HCT116 (cell line): ENCODE measurements around the gene PHOSPHO1.

Experiments used
- EGR1 ChIP-seq: IDR thresholded peaks from 2 replicates; pipeline ENCODE4 v1.6.1; 2012; ENCODE audit warnings: low read depth
- FOSL1 ChIP-seq: IDR thresholded peaks from 2 replicates; pipeline ENCODE4 v1.6.1; 2012; ENCODE audit warnings: low read depth
- RAD21 ChIP-seq: IDR thresholded peaks from 2 replicates; pipeline ENCODE4 v1.6.1; 2012; ENCODE audit warnings: low read depth, mild to moderate bottlenecking
- SIN3A ChIP-seq: IDR thresholded peaks from 2 replicates; pipeline ENCODE4 v1.6.1; 2012; ENCODE audit warnings: low read depth
- TF ChIP-seq, protein P1 (sequence below): IDR thresholded peaks from 2 replicates; pipeline ENCODE4 v1.6.1; 2012; ENCODE audit warnings: low read depth
- TF ChIP-seq, protein P2 (sequence below), 3 experiments: fragments of 200-600 bp in 1 of 3; sonication (generic) in 1 of 3; IDR thresholded peaks in 2 of 3; conservative IDR thresholded peaks in 1 of 3; 2 replicates each; pipeline ENCODE4 v1.5.1; 2012 to 2017; ENCODE audit warnings: low read depth in 2 of 3, low read length in 2 of 3, antibody characterized with exemption in 1 of 3, borderline replicate concordance in 1 of 3, control low read depth in 1 of 3, mild to moderate bottlenecking in 1 of 3, mixed read lengths in 1 of 3, mixed run types in 1 of 3, moderate library complexity in 1 of 3; ENCODE audit not compliant: insufficient read depth in 1 of 3

DNA sequence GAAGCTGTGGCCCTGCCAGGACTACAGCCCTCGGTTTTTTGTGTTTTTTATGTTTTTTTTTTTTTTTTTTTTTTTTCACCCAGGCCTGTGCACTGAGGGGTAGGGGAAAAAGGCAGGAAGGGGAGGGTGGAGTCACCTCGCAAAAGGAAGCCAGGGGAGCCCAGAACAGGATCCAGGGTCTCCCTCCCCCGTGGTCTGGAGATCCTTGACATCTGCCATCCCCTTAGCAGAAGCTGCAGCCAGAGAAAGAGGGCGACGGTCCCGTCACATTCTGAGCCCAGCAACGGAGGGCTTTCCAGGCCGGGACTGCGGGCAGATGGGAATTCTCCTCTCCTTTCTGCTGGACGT, 29.1 kb upstream of the PHOSPHO1 start:
- no peak for TF ChIP-seq FOSL1
- TF ChIP-seq, protein P1, sequence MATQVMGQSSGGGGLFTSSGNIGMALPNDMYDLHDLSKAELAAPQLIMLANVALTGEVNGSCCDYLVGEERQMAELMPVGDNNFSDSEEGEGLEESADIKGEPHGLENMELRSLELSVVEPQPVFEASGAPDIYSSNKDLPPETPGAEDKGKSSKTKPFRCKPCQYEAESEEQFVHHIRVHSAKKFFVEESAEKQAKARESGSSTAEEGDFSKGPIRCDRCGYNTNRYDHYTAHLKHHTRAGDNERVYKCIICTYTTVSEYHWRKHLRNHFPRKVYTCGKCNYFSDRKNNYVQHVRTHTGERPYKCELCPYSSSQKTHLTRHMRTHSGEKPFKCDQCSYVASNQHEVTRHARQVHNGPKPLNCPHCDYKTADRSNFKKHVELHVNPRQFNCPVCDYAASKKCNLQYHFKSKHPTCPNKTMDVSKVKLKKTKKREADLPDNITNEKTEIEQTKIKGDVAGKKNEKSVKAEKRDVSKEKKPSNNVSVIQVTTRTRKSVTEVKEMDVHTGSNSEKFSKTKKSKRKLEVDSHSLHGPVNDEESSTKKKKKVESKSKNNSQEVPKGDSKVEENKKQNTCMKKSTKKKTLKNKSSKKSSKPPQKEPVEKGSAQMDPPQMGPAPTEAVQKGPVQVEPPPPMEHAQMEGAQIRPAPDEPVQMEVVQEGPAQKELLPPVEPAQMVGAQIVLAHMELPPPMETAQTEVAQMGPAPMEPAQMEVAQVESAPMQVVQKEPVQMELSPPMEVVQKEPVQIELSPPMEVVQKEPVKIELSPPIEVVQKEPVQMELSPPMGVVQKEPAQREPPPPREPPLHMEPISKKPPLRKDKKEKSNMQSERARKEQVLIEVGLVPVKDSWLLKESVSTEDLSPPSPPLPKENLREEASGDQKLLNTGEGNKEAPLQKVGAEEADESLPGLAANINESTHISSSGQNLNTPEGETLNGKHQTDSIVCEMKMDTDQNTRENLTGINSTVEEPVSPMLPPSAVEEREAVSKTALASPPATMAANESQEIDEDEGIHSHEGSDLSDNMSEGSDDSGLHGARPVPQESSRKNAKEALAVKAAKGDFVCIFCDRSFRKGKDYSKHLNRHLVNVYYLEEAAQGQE = no peak
- no peak for TF ChIP-seq EGR1
- TF ChIP-seq, protein P2, sequence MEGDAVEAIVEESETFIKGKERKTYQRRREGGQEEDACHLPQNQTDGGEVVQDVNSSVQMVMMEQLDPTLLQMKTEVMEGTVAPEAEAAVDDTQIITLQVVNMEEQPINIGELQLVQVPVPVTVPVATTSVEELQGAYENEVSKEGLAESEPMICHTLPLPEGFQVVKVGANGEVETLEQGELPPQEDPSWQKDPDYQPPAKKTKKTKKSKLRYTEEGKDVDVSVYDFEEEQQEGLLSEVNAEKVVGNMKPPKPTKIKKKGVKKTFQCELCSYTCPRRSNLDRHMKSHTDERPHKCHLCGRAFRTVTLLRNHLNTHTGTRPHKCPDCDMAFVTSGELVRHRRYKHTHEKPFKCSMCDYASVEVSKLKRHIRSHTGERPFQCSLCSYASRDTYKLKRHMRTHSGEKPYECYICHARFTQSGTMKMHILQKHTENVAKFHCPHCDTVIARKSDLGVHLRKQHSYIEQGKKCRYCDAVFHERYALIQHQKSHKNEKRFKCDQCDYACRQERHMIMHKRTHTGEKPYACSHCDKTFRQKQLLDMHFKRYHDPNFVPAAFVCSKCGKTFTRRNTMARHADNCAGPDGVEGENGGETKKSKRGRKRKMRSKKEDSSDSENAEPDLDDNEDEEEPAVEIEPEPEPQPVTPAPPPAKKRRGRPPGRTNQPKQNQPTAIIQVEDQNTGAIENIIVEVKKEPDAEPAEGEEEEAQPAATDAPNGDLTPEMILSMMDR (IDR thresholded peaks at IDR 0.05 in 2 of 3, conservative IDR thresholded peaks at IDR 0.05 in 1 of 3; ENCODE audit: borderline replicate concordance in 1 of 3, insufficient read depth in 1 of 3, low read depth in 2 of 3, low read length in 2 of 3) = no peak
- no peak for TF ChIP-seq RAD21
- TF ChIP-seq SIN3A = no peak
